Stomach (tissue), 4 donors: ENCODE results near the gene CD68.

Experiments
- CTCF ChIP-seq, 7 experiments: fragments of 450-650 bp in 4 of 7; fragments of 200-600 bp in 3 of 7; sonication (generic) in 3 of 7; IDR thresholded peaks; one replicate each; pipeline ENCODE4 v1.5.1; 2016 to 2019; ENCODE audit warnings: antibody characterized with exemption in 7 of 7, control low read depth in 2 of 7, mild to moderate bottlenecking in 1 of 7
- POLR2A ChIP-seq, 4 donors: fragments of 450-650 bp; IDR thresholded peaks; one replicate each; pipeline ENCODE4 v1.6.1; 2016; ENCODE audit warnings: antibody characterized with exemption in 4 of 4, control low read depth in 2 of 4, mild to moderate bottlenecking in 1 of 4, moderate library complexity in 1 of 4

- TF ChIP-seq POLR2A (IDR thresholded peaks at IDR 0.05) (no peak), CTCF (IDR thresholded peaks at IDR 0.05) (no peak)
These were observed 35.9 kb downstream of the CD68 start for GRCh38 chr17:7615265-7615747.
